ENCODE measurements around the gene SH3RF2. TPM values are rescaled to one million over a fixed set of nuclear protein-coding genes. Genes with fewer than 3 reads are reported as not detected.

The SH3RF2 gene
- total and polyA plus RNA-seq, 2 of the 13 experiments (the other 11 are each of a cell fraction or from before 2014, with no cell fraction given) = 2.6 to 3.7 TPM

DNA sequence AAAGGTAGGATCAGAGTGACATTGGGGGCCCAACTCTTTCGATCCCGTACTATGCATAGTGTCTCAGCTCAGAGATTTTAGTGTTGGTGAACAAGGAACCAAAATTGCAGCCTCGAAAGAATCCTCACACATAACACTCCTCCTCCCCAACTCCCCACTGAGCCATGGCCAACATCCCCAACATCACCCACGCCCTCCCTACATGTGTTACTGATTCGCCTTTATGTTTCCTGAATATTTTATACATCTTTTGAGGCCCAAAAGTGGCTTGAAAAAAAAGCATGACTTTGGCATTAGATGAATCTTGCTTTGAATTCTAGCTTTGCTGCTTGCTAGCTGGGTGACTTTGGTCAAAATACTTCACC, 123.8 kb downstream of the SH3RF2 start (continued):
- TF ChIP-seq, protein P1, sequence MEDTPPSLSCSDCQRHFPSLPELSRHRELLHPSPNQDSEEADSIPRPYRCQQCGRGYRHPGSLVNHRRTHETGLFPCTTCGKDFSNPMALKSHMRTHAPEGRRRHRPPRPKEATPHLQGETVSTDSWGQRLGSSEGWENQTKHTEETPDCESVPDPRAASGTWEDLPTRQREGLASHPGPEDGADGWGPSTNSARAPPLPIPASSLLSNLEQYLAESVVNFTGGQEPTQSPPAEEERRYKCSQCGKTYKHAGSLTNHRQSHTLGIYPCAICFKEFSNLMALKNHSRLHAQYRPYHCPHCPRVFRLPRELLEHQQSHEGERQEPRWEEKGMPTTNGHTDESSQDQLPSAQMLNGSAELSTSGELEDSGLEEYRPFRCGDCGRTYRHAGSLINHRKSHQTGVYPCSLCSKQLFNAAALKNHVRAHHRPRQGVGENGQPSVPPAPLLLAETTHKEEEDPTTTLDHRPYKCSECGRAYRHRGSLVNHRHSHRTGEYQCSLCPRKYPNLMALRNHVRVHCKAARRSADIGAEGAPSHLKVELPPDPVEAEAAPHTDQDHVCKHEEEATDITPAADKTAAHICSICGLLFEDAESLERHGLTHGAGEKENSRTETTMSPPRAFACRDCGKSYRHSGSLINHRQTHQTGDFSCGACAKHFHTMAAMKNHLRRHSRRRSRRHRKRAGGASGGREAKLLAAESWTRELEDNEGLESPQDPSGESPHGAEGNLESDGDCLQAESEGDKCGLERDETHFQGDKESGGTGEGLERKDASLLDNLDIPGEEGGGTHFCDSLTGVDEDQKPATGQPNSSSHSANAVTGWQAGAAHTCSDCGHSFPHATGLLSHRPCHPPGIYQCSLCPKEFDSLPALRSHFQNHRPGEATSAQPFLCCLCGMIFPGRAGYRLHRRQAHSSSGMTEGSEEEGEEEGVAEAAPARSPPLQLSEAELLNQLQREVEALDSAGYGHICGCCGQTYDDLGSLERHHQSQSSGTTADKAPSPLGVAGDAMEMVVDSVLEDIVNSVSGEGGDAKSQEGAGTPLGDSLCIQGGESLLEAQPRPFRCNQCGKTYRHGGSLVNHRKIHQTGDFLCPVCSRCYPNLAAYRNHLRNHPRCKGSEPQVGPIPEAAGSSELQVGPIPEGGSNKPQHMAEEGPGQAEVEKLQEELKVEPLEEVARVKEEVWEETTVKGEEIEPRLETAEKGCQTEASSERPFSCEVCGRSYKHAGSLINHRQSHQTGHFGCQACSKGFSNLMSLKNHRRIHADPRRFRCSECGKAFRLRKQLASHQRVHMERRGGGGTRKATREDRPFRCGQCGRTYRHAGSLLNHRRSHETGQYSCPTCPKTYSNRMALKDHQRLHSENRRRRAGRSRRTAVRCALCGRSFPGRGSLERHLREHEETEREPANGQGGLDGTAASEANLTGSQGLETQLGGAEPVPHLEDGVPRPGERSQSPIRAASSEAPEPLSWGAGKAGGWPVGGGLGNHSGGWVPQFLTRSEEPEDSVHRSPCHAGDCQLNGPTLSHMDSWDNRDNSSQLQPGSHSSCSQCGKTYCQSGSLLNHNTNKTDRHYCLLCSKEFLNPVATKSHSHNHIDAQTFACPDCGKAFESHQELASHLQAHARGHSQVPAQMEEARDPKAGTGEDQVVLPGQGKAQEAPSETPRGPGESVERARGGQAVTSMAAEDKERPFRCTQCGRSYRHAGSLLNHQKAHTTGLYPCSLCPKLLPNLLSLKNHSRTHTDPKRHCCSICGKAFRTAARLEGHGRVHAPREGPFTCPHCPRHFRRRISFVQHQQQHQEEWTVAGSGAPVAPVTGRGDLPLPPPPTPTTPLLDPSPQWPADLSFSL (CRISPR knock-in tag; IDR thresholded peaks at IDR 0.05) = no peak
- TF ChIP-seq, protein P2, sequence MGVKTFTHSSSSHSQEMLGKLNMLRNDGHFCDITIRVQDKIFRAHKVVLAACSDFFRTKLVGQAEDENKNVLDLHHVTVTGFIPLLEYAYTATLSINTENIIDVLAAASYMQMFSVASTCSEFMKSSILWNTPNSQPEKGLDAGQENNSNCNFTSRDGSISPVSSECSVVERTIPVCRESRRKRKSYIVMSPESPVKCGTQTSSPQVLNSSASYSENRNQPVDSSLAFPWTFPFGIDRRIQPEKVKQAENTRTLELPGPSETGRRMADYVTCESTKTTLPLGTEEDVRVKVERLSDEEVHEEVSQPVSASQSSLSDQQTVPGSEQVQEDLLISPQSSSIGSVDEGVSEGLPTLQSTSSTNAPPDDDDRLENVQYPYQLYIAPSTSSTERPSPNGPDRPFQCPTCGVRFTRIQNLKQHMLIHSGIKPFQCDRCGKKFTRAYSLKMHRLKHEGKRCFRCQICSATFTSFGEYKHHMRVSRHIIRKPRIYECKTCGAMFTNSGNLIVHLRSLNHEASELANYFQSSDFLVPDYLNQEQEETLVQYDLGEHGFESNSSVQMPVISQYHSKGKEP (CRISPR knock-in tag; IDR thresholded peaks at IDR 0.05) = no peak
- TF ChIP-seq, protein P3, sequence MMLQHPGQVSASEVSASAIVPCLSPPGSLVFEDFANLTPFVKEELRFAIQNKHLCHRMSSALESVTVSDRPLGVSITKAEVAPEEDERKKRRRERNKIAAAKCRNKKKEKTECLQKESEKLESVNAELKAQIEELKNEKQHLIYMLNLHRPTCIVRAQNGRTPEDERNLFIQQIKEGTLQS (CRISPR knock-in tag; IDR thresholded peaks at IDR 0.05) = no peak

DNA sequence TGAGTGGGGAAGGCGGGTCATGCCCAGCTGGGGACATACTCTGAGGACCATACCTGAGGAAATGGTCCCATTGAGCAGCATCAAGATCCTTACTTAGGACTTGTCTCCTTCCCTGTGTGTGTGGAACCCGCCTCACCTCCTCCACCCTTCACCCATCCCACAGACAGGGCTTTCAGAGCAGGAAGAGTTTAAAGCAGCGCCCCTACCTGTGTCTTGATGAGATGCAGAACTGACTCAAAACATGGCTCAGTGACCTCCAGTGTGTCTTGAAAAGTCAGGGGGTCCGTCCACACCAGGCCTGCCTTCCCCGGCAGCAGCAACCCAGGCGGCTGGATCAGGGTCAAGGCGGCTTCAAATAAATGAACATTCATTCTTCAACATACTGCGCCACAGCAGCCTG, 130.6 kb downstream of the SH3RF2 start:
- Histone ChIP-seq H3K27me3 (ENCODE audit: control insufficient read depth in 1 of 2, insufficient read depth in 2 of 2, low read length in 2 of 2) (no peaks in the 10 kb centered on the region), H4K20me1 (ENCODE audit: insufficient read depth, low read length) (no peaks in the 10 kb centered on the region), H3K27ac (ENCODE audit: extremely low read length, insufficient read depth, low read length) (no peak overlapping the region), H3K4me1 (ENCODE audit: insufficient read depth, low read length) (peaks cover 5% of the 10 kb centered on the region; the same call in 1 of the 2 replicates), H3K4me2 (ENCODE audit: low read depth, low read length) (no peak overlapping the region), H3K4me3 (replicated peaks in 1 of 3; ENCODE audit: insufficient read depth in 1 of 3, low read depth in 2 of 3, low read length in 3 of 3) (no peak overlapping the region), H3K9ac (ENCODE audit: insufficient read depth, low read depth, low read length) (no peak overlapping the region), H2AFZ (ENCODE audit: low read length) (no peak overlapping the region), H3K36me3 (replicated peaks in 1 of 2; ENCODE audit: control insufficient read depth in 1 of 2, insufficient read depth in 2 of 2, low read length in 2 of 2) (no peaks in the 10 kb centered on the region; a peak in 1 of 5 replicates), H3K9me3 (ENCODE audit: low read length) (no peaks in the 10 kb centered on the region), H3K79me2 (ENCODE audit: insufficient read depth, low read length) (no peaks in the 10 kb centered on the region)
- BruUV-seq (replicated peaks) = no TSS peak
- FAIRE-seq = no peak
- in situ Hi-C loops (cut with HindIII; ENCODE audit: extremely low pct_ligation_motif_present, low pct_unique_long_range_greater_than_20kb) = no loop called here
- POLR2A ChIA-PET = no interaction called here
- no peak for DNase-seq (ENCODE audit: low spot score)
- CTCF ChIA-PET (ENCODE audit: low intra/inter-chr PET ratio, low total read pairs) = no interaction called here
- WGBS (ENCODE audit: low lambda C conversion rate) = 97% methylated on average over 6 of the region's 8 CpGs
- ATAC-seq = no peak
- intact Hi-C loops (cut with micrococcal nuclease; ENCODE audit: unreplicated experiment) = no loop called here
- TF ChIP-seq MXI1 (IDR thresholded peaks at IDR 0.05; ENCODE audit: borderline replicate concordance, low read depth, low read length) (no peak), TMF1 (CRISPR knock-in tag; IDR thresholded peaks at IDR 0.05; ENCODE audit: low read depth) (no peak), KDM3A (CRISPR knock-in tag; IDR thresholded peaks at IDR 0.05; ENCODE audit: low read depth) (no peak), TSC22D2 (CRISPR knock-in tag; IDR thresholded peaks at IDR 0.05; ENCODE audit: borderline replicate concordance) (no peak)
- TF ChIP-seq, protein P4, sequence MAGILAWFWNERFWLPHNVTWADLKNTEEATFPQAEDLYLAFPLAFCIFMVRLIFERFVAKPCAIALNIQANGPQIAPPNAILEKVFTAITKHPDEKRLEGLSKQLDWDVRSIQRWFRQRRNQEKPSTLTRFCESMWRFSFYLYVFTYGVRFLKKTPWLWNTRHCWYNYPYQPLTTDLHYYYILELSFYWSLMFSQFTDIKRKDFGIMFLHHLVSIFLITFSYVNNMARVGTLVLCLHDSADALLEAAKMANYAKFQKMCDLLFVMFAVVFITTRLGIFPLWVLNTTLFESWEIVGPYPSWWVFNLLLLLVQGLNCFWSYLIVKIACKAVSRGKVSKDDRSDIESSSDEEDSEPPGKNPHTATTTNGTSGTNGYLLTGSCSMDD (CRISPR knock-in tag; IDR thresholded peaks at IDR 0.05) = no peak
